ENCODE results near the gene IFIH1. TPM values are rescaled to one million over a fixed set of nuclear protein-coding genes. Genes with fewer than 3 reads are reported as not detected.
A peak's percentile ranks its signal among the peaks of the same experiment; 100 is the strongest.

The IFIH1 gene
- total and polyA plus RNA-seq, 2 donors (not counting 1 experiment from before 2014, with no cell fraction given) = 29.5 to 54.8 TPM

DNA sequence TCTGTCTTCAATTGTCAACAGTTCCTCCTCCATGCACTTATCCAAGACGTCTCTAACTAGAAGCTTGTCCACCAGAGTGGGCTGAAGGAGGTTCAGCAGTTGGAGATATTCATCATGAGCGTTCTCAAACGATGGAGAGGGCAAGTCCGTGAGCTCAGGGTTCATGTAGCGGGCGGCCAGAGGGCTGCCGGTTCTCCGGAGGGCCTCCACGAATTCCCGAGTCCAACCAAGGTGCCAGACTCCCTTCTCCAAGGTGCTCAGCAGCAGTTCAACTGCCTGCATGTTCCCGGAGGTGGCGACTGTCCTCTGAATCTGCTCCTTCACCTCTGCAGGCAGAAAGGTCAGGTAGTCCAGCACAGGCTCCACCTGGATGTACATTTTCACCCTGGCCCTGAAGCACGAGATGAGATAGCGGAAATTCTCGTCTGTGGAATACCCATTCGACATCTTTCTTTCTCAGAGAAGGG, 590 bp downstream of the IFIH1 start:
- H3K27me3 Mint-ChIP-seq = no peaks in the 10 kb centered on the region
- H3K9me3 Mint-ChIP-seq (ENCODE audit: insufficient read depth) = no peaks in the 10 kb centered on the region
- H3K27ac Mint-ChIP-seq = peak overlapping the region; percentile 99
- ChIA-PET POLR2A (interaction anchor here (1.2 to 1.9 kb wide), 2 partner anchors 20 to 26 kb away, joined by 6 to 11 read pairs; partner anchors contain the start of gene GCA), CTCF (interaction anchor here (1.1 to 5.5 kb wide), 6 partner anchors 10 to 28 kb away, joined by 3 to 91 read pairs (median 12); partner anchors contain the start of gene GCA)
- Histone ChIP-seq H3K27me3 (replicated peaks in 1 of 4; ENCODE audit: control extremely low read depth in 1 of 4, control insufficient read depth in 3 of 4, insufficient read depth in 4 of 4, low read length in 3 of 4) (no peaks in the 10 kb centered on the region), H4K20me1 (ENCODE audit: control insufficient read depth, insufficient read depth, low read length, poor library complexity, severe bottlenecking) (peaks cover 8% of the 10 kb centered on the region), H3K36me3 (replicated peaks in 1 of 2; ENCODE audit: control extremely low read depth in 1 of 2, control insufficient read depth in 1 of 2, extremely low read depth in 1 of 2, insufficient read depth in 2 of 2, low read length in 1 of 2) (peaks cover 0 to 3% of the 10 kb centered on the region in 2 experiments), H3K9me3 (ENCODE audit: control extremely low read depth in 1 of 3, control insufficient read depth in 2 of 3, insufficient read depth in 1 of 3, low read length in 2 of 3) (no peaks in the 10 kb centered on the region), H3K79me2 (ENCODE audit: control insufficient read depth, insufficient read depth, low read length) (peaks cover 71% of the 10 kb centered on the region), H3K4me3 (ENCODE audit: control extremely low read depth in 1 of 5, extremely low read depth in 1 of 5, insufficient read depth in 1 of 5, low read depth in 2 of 5, low read length in 4 of 5) (peak overlapping the region; percentile 77 to 97 (median 86)), H2AFZ (ENCODE audit: insufficient read depth, low read depth, low read length, poor library complexity, severe bottlenecking) (peak overlapping the region; percentile 77), H3K9ac (ENCODE audit: low read length) (peak overlapping the region; percentile 98), H3K4me2 (replicated peaks; ENCODE audit: low read depth, low read length, poor library complexity, severe bottlenecking) (peak overlapping the region; percentile 89), H3K4me1 (ENCODE audit: control insufficient read depth in 2 of 2, insufficient read depth in 2 of 2, low read length in 2 of 2) (peaks cover 34 to 48% of the 10 kb centered on the region in 2 donors), H3K27ac (ENCODE audit: low read length in 2 of 2) (peak overlapping the region; percentile 99 to 100)
- peak; percentile 2 for ATAC-seq (ENCODE audit: low read depth)
- TF ChIP-seq EZH2 (IDR thresholded peaks at IDR 0.05; ENCODE audit: borderline replicate concordance, insufficient read depth, low read depth, low read length, poor library complexity, severe bottlenecking) = no peak
- TF ChIP-seq, protein P1, sequence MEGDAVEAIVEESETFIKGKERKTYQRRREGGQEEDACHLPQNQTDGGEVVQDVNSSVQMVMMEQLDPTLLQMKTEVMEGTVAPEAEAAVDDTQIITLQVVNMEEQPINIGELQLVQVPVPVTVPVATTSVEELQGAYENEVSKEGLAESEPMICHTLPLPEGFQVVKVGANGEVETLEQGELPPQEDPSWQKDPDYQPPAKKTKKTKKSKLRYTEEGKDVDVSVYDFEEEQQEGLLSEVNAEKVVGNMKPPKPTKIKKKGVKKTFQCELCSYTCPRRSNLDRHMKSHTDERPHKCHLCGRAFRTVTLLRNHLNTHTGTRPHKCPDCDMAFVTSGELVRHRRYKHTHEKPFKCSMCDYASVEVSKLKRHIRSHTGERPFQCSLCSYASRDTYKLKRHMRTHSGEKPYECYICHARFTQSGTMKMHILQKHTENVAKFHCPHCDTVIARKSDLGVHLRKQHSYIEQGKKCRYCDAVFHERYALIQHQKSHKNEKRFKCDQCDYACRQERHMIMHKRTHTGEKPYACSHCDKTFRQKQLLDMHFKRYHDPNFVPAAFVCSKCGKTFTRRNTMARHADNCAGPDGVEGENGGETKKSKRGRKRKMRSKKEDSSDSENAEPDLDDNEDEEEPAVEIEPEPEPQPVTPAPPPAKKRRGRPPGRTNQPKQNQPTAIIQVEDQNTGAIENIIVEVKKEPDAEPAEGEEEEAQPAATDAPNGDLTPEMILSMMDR (IDR thresholded peaks at IDR 0.05) = no peak
- WGBS (ENCODE audit: insufficient coverage) = under 1% methylated on average over 15 of the region's 16 CpGs
- H3K4me3 Mint-ChIP-seq = peak overlapping the region; percentile 96
- intact Hi-C loops (cut with micrococcal nuclease) = loop anchor here (1.0 to 2.0 kb wide), 3 partner anchors 17 to 26 kb away; partner anchors contain the start of gene GCA
- DNase-seq = no peak
- peaks cover 65% of the 10 kb centered on the region for H3K4me1 Mint-ChIP-seq

DNA sequence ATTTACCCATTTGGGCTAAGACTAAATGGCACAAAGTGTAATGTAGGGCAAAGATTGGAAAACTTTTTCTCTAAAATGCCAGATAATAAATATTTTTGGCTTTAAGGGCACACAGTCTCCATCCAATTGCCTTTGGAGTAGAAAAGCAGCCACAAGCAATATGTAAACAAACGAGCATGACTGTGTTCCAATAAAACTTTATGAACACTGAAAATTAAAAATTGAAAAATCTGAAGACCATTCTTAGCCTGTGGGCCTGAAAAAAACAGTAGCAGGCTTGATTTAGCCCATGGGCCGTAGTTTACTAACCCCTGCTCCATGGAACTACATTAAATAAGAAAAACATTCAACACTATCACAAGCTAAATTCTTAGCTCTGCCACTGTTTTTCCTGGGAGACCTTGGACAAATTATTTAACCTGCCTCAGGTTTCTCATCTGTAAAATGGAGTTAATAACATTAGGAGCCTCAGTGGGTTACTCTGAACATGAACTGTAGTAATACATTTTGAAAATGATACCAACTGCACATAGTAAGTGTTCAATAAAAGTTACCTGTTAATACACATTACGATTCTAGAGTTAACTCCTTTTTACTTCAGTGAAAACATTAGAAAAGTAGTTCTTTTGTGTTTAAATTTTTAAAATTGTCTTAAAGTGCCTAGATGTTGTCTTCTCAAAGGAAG, 1.3 kb downstream of the IFIH1 start:
- Mint-ChIP-seq H3K4me1 (peaks cover 69% of the 10 kb centered on the region), H3K27me3 (no peaks in the 10 kb centered on the region), H3K9me3 (ENCODE audit: insufficient read depth) (no peaks in the 10 kb centered on the region), H3K4me3 (peak overlapping the region; percentile 96), H3K27ac (peak overlapping the region; percentile 99)
- CTCF ChIA-PET = interaction anchor here (3.5 to 5.5 kb wide), 3 partner anchors 11 to 17 kb away, joined by 17 to 91 read pairs (median 38); no protein-coding TSS in a partner anchor
- no peak for ATAC-seq (ENCODE audit: low read depth)
- peaks cover 34 to 48% of the 10 kb centered on the region in 2 donors for H3K4me1 ChIP-seq (ENCODE audit: control insufficient read depth in 2 of 2, insufficient read depth in 2 of 2, low read length in 2 of 2)
- H3K27me3 ChIP-seq (replicated peaks in 1 of 4; ENCODE audit: control extremely low read depth in 1 of 4, control insufficient read depth in 3 of 4, insufficient read depth in 4 of 4, low read length in 3 of 4) = no peaks in the 10 kb centered on the region
- POLR2A ChIA-PET = interaction anchor here (1.2 kb wide), 1 partner anchor 19 kb away, joined by 6 read pairs; no protein-coding TSS in a partner anchor
- H3K4me3 ChIP-seq (ENCODE audit: control extremely low read depth in 1 of 5, extremely low read depth in 1 of 5, insufficient read depth in 1 of 5, low read depth in 2 of 5, low read length in 4 of 5) = peak overlapping the region; percentile 77 to 97 (median 86)
- peak overlapping the region; percentile 98 for H3K9ac ChIP-seq (ENCODE audit: low read length)
- H3K27ac ChIP-seq (ENCODE audit: low read length in 2 of 2) = peak overlapping the region; percentile 99 to 100
- intact Hi-C loops (cut with micrococcal nuclease) = no loop called here
- DNase-seq = no peak
- H3K9me3 ChIP-seq (ENCODE audit: control extremely low read depth in 1 of 3, control insufficient read depth in 2 of 3, insufficient read depth in 1 of 3, low read length in 2 of 3) = no peaks in the 10 kb centered on the region
- H4K20me1 ChIP-seq (ENCODE audit: control insufficient read depth, insufficient read depth, low read length, poor library complexity, severe bottlenecking) = peaks cover 8% of the 10 kb centered on the region
- WGBS (ENCODE audit: insufficient coverage) = 42% methylated on average over 2 of the region's 3 CpGs
- peak overlapping the region; percentile 89 for H3K4me2 ChIP-seq (replicated peaks; ENCODE audit: low read depth, low read length, poor library complexity, severe bottlenecking)
- peak overlapping the region; percentile 77 for H2AFZ ChIP-seq (ENCODE audit: insufficient read depth, low read depth, low read length, poor library complexity, severe bottlenecking)
- H3K36me3 ChIP-seq (replicated peaks in 1 of 2; ENCODE audit: control extremely low read depth in 1 of 2, control insufficient read depth in 1 of 2, extremely low read depth in 1 of 2, insufficient read depth in 2 of 2, low read length in 1 of 2) = peaks cover 0 to 3% of the 10 kb centered on the region in 2 experiments
- TF ChIP-seq EZH2 (IDR thresholded peaks at IDR 0.05; ENCODE audit: borderline replicate concordance, insufficient read depth, low read depth, low read length, poor library complexity, severe bottlenecking) = no peak
- TF ChIP-seq, protein P1 (IDR thresholded peaks at IDR 0.05) = no peak
- H3K79me2 ChIP-seq (ENCODE audit: control insufficient read depth, insufficient read depth, low read length) = peaks cover 71% of the 10 kb centered on the region

Data from B cell (primary cell).